HCT116 (cell line): Measurements from ENCODE around the gene THEMIS. TPM values are rescaled to one million over a fixed set of nuclear protein-coding genes. Genes with fewer than 3 reads are reported as not detected.

Source experiments
- ATAC-seq: fragments of 200-7000 bp; cut with Tn5 transposase; 2 replicates; pipeline ENCODE4 v1.9.1; 2020; ENCODE audit warnings: mild to moderate bottlenecking, moderate library complexity
- BruUV-seq: library from RNA; stranded (reverse); fragments of 400-500 nt; replicated peaks from 2 replicates; lab custom pipeline; 2021; lab: Mats Ljungman, UMichigan
- CTCF ChIA-PET: fragments of 300-600 bp; sonication (Branson Sonifier 250); formaldehyde crosslinking; loops from one replicate; lab custom pipeline; 2021; ENCODE audit warnings: antibody characterized with exemption; lab: Charles Lee
- POLR2A ChIA-PET: fragments of 300-600, 350-600 bp; sonication (Branson Sonifier 250); formaldehyde crosslinking; loops from one replicate; lab custom pipeline; 2021; ENCODE audit warnings: antibody characterized with exemption; lab: Charles Lee
- RAD21 ChIA-PET, 2 experiments: fragments of 300-600 bp; sonication (Branson Sonifier 250); formaldehyde crosslinking; loops; one replicate each; lab custom pipeline; 2023; ENCODE audit warnings: low total read pairs in 2 of 2; ENCODE audit not compliant: uncharacterized antibody in 2 of 2, unreplicated experiment in 2 of 2, low non-redundant PET in 1 of 2; lab: Charles Lee
- DNase-seq: peaks from one replicate; pipeline ENCODE4 v3.0.0-alpha.2; 2010; ENCODE audit warnings: low read depth, low spot score
- H2AFZ ChIP-seq: fragments of 200-600 bp; shearing (Covaris generic), sonication (generic); 2 replicates; pipeline ENCODE4 v1.6.1; 2017; ENCODE audit warnings: low read depth, mixed run types, mixed read lengths, antibody characterized with exemption, low read length; ENCODE audit not compliant: poor library complexity, severe bottlenecking
- H3K27ac ChIP-seq: 2 replicates; pipeline ENCODE4 v1.5.1; 2012; ENCODE audit warnings: low read depth, low read length
- H3K27me3 ChIP-seq: fragments of 200-600 bp; sonication (generic); 2 replicates; pipeline ENCODE4 v1.6.1; 2016; ENCODE audit warnings: mixed run types, low read length, mixed read lengths; ENCODE audit not compliant: insufficient read depth
- H3K36me3 ChIP-seq, 2 experiments: fragments of 200-500 bp in 1 of 2; fragments of 200-600 bp in 1 of 2; sonication (Bioruptor generic) in 1 of 2; sonication (generic) in 1 of 2; 2 replicates each; pipeline versions ENCODE4 v1.5.1 to v1.6.1; 2014 to 2016; ENCODE audit warnings: low read length in 2 of 2, inconsistent platforms in 1 of 2, mixed read lengths in 1 of 2, mixed run types in 1 of 2; ENCODE audit not compliant: insufficient read depth in 2 of 2, control insufficient read depth in 1 of 2
- H3K4me1 ChIP-seq, 2 experiments: fragments of 200-600 bp in 1 of 2; sonication (generic) in 1 of 2; 2 replicates each; pipeline versions ENCODE4 v1.5.1 to v1.6.1; 2012 to 2017; ENCODE audit warnings: low read length in 2 of 2, inconsistent platforms in 1 of 2, mild to moderate bottlenecking in 1 of 2, mixed read lengths in 1 of 2, mixed run types in 1 of 2, moderate library complexity in 1 of 2; ENCODE audit not compliant: insufficient read depth in 2 of 2, control insufficient read depth in 1 of 2
- H3K4me2 ChIP-seq: fragments of 200-600 bp; sonication (generic); 2 replicates; pipeline ENCODE4 v1.6.1; 2017; ENCODE audit warnings: mixed run types, low read length, mixed read lengths
- H3K4me3 ChIP-seq, 2 experiments: fragments of 200-600 bp in 1 of 2; sonication (generic) in 1 of 2; replicated peaks in 1 of 2; 2 replicates each; pipeline ENCODE4 v1.5.1; 2011 to 2016; ENCODE audit warnings: low read length in 2 of 2, control low read depth in 1 of 2, low read depth in 1 of 2, mild to moderate bottlenecking in 1 of 2, mixed read lengths in 1 of 2, mixed run types in 1 of 2
- H3K79me2 ChIP-seq: fragments of 200-600 bp; sonication (generic); 2 replicates; pipeline ENCODE4 v1.6.1; 2017; ENCODE audit warnings: mild to moderate bottlenecking, mixed run types, low read length, moderate library complexity, mixed read lengths; ENCODE audit not compliant: insufficient read depth
- H3K9ac ChIP-seq: fragments of 200-600 bp; sonication (generic); 2 replicates; pipeline ENCODE4 v1.6.1; 2016; ENCODE audit warnings: low read length, mixed read lengths
- H3K9me2 ChIP-seq: fragments of 200-600 bp; sonication (generic), shearing (Covaris generic); 2 replicates; pipeline ENCODE4 v1.6.1; 2017; ENCODE audit warnings: mixed run types, mild to moderate bottlenecking, moderate library complexity; ENCODE audit not compliant: insufficient read depth
- H3K9me3 ChIP-seq, 2 experiments: fragments of 200-500 bp in 1 of 2; fragments of 200-600 bp in 1 of 2; sonication (Bioruptor generic) in 1 of 2; sonication (generic) in 1 of 2; 2 replicates each; pipeline ENCODE4 v1.6.1; 2014 to 2017; ENCODE audit warnings: low read length in 2 of 2, mixed read lengths in 2 of 2, inconsistent platforms in 1 of 2, low read depth in 1 of 2, mild to moderate bottlenecking in 1 of 2, mixed run types in 1 of 2, moderate library complexity in 1 of 2; ENCODE audit not compliant: control insufficient read depth in 1 of 2, insufficient read depth in 1 of 2
- H4K20me1 ChIP-seq: fragments of 200-600 bp; sonication (generic), shearing (Covaris generic); 2 replicates; pipeline ENCODE4 v1.6.1; 2017; ENCODE audit warnings: mixed run types, mild to moderate bottlenecking, moderate library complexity; ENCODE audit not compliant: insufficient read depth
- SP1 ChIP-seq: IDR thresholded peaks from 2 replicates; pipeline ENCODE4 v1.6.1; 2012; ENCODE audit warnings: low read depth
- YY1 ChIP-seq: IDR thresholded peaks from 2 replicates; pipeline ENCODE4 v1.6.1; 2011; ENCODE audit warnings: low read length, low read depth, moderate library complexity, mild to moderate bottlenecking; ENCODE audit not compliant: insufficient replicate concordance; ENCODE audit errors: extremely low read depth
- intact Hi-C: fragments of 100-400 bp; cut with micrococcal nuclease; formaldehyde crosslinking; loops from 2 replicates; pipeline ENCODE4 v1.10.0; 2022
- total RNA-seq: library from RNA; stranded (reverse); gene quantifications from one replicate; pipeline ENCODE4 v1.2.1, GENCODE V29; 2021; ENCODE audit not compliant: unreplicated experiment
- TF ChIP-seq, protein P1 (sequence below): IDR thresholded peaks from 2 replicates; pipeline ENCODE4 v1.6.1; 2012; ENCODE audit warnings: low read depth

Gene THEMIS
- total RNA-seq, 1 experiment from 2014 or later, result 0.20 TPM

DNA sequence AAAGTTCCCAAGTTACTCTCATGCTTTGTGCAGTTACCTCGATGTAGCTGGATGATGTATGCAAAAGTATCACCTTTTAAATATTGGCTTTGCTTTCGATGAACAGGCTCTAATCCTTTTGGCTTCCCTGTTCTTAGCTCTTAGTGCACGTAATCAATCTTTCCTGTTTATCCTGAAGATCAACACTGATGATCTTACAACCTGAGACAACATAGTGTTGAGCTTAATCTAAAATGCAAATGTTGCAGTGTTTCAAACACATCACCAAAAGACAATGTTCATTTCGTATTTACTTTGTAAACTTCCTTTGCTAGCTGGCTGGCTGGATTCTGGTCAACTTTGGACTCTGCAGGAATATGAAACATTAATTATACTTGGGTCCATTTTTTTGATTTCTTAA is 132.1 kb downstream of the THEMIS start:
- Histone ChIP-seq H3K4me2 (no peak overlapping the region), H3K4me3 (no peak overlapping the region), H3K9me2 (no peaks in the 10 kb centered on the region), H3K9me3 (no peaks in the 10 kb centered on the region), H3K27me3 (no peaks in the 10 kb centered on the region), H3K27ac (no peak overlapping the region), H3K36me3 (no peaks in the 10 kb centered on the region), H3K4me1 (no peaks in the 10 kb centered on the region), H2AFZ (no peak overlapping the region), H4K20me1 (no peaks in the 10 kb centered on the region), H3K9ac (no peak overlapping the region), H3K79me2 (no peaks in the 10 kb centered on the region)
- RAD21 ChIA-PET, result no interaction called here
- CTCF ChIA-PET, result no interaction called here
- no peak for ATAC-seq
- no peak for DNase-seq
- TF ChIP-seq YY1, result no peak
- TF ChIP-seq SP1, result no peak
- intact Hi-C loops, result no loop called here
- POLR2A ChIA-PET, result no interaction called here
- no TSS peak for BruUV-seq

DNA sequence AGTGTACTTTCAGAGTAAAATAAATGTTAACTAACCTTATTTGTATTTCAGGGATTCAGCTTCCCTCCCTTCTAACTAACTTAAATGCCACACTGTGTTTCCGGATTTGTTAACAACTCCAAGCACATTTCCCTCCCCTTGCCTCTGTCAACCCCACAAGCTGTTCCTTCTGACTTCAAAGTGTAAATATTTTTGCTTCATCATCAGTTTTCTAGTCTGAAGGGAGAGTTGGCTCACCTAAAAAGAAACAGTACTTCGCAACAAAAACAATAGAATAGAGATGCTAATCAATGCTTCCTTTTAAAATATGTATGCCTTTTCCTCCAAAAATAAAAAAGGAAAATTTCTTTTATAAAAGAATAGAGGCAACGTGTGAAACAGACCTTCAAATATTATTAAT is 132.6 kb downstream of the THEMIS start:
- no peak overlapping the region for H3K4me3 ChIP-seq
- no peaks in the 10 kb centered on the region for H3K36me3 ChIP-seq
- H3K4me1 ChIP-seq, result no peaks in the 10 kb centered on the region
- no TSS peak for BruUV-seq
- no peak for TF ChIP-seq SP1
- TF ChIP-seq, all 23 proteins: peak for 0
- ChIA-PET RAD21 (no interaction called here), CTCF (no interaction called here), POLR2A (no interaction called here)
- Histone ChIP-seq H3K4me2 (no peak overlapping the region), H3K27me3 (no peaks in the 10 kb centered on the region), H3K79me2 (no peaks in the 10 kb centered on the region), H4K20me1 (no peaks in the 10 kb centered on the region), H3K27ac (no peak overlapping the region), H3K9me3 (no peaks in the 10 kb centered on the region), H3K9ac (no peak overlapping the region), H2AFZ (peak overlapping the region; percentile 35), H3K9me2 (no peaks in the 10 kb centered on the region)
- intact Hi-C loops, result no loop called here
- ATAC-seq (no peak), DNase-seq (no peak)

DNA sequence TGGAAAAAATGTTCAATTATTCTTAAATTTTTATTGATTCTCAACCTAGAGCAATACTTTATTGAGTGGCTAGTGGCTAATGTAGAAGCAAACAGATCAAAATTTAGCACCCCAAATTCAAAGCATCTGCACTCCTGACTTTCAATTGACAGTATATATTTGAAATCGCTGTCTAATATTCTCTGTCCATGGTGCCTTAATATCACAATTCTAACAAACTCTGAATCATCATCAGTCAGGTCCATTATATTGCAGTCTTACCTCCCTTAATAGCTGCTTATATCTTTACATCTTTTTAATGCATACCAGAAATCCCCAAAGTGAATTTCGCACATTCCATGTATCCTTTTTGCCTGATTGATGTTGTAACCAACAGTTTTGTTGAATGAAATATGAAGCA is 134.9 kb downstream of the THEMIS start:
- Histone ChIP-seq H3K4me1 (no peaks in the 10 kb centered on the region), H3K79me2 (no peaks in the 10 kb centered on the region), H3K9me3 (no peaks in the 10 kb centered on the region), H3K9me2 (no peaks in the 10 kb centered on the region), H4K20me1 (no peaks in the 10 kb centered on the region), H3K4me3 (no peak overlapping the region), H3K27me3 (no peaks in the 10 kb centered on the region), H3K36me3 (no peaks in the 10 kb centered on the region), H3K4me2 (no peak overlapping the region), H2AFZ (no peak overlapping the region), H3K9ac (no peak overlapping the region), H3K27ac (no peak overlapping the region)
- TF ChIP-seq, protein P1, sequence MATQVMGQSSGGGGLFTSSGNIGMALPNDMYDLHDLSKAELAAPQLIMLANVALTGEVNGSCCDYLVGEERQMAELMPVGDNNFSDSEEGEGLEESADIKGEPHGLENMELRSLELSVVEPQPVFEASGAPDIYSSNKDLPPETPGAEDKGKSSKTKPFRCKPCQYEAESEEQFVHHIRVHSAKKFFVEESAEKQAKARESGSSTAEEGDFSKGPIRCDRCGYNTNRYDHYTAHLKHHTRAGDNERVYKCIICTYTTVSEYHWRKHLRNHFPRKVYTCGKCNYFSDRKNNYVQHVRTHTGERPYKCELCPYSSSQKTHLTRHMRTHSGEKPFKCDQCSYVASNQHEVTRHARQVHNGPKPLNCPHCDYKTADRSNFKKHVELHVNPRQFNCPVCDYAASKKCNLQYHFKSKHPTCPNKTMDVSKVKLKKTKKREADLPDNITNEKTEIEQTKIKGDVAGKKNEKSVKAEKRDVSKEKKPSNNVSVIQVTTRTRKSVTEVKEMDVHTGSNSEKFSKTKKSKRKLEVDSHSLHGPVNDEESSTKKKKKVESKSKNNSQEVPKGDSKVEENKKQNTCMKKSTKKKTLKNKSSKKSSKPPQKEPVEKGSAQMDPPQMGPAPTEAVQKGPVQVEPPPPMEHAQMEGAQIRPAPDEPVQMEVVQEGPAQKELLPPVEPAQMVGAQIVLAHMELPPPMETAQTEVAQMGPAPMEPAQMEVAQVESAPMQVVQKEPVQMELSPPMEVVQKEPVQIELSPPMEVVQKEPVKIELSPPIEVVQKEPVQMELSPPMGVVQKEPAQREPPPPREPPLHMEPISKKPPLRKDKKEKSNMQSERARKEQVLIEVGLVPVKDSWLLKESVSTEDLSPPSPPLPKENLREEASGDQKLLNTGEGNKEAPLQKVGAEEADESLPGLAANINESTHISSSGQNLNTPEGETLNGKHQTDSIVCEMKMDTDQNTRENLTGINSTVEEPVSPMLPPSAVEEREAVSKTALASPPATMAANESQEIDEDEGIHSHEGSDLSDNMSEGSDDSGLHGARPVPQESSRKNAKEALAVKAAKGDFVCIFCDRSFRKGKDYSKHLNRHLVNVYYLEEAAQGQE, result 0 out of 2 replicates have a peak, but pooled peaks have one; percentile 1
- TF ChIP-seq YY1, result no peak
- ChIA-PET POLR2A (no interaction called here), RAD21 (no interaction called here), CTCF (no interaction called here)
- BruUV-seq, result no TSS peak
- intact Hi-C loops, result no loop called here
- DNase-seq (no peak), ATAC-seq (no peak)
